Heart right ventricle (tissue), 16 donors: ENCODE data around the gene HSFX1. TPM values are rescaled to one million over a fixed set of nuclear protein-coding genes. Genes with fewer than 3 reads are reported as not detected.
"Not testable (repeated sequence)": the region's sequence is repeated elsewhere in the genome, so short reads cannot be mapped to it uniquely, and the experiment has no call there.

Source experiments
- ATAC-seq, 8 donors: fragments of 200-7000 bp; cut with Tn5 transposase; one replicate each; pipeline ENCODE4 v1.9.1; 2020; ENCODE audit warnings: mild to moderate bottlenecking in 8 of 8, moderate library complexity in 8 of 8, moderate number of reproducible peaks in 1 of 8
- DNase-seq, 2 donors: peaks; one replicate each; pipeline ENCODE4 v3.0.0-alpha.2; 2020
- H3K27ac ChIP-seq, 10 donors: fragments of 200-600 bp; sonication (generic) in 2 of 10; one replicate each; pipeline versions ENCODE4 v1.5.0 to v1.8.0; 2020 to 2022; ENCODE audit warnings: mild to moderate bottlenecking in 3 of 10
- H3K27me3 ChIP-seq, 7 donors: fragments of 200-600 bp; one replicate each; pipeline ENCODE4 v1.8.0; 2021 to 2022; ENCODE audit warnings: mild to moderate bottlenecking in 2 of 7
- H3K36me3 ChIP-seq, 9 donors: fragments of 200-600 bp; sonication (generic) in 1 of 9; one replicate each; pipeline versions ENCODE4 v1.5.0 to v1.8.0; 2020 to 2022; ENCODE audit warnings: mild to moderate bottlenecking in 2 of 9
- H3K4me1 ChIP-seq, 9 donors: fragments of 200-600 bp; sonication (generic) in 1 of 9; one replicate each; pipeline versions ENCODE4 v1.5.0 to v1.8.0; 2020 to 2022; ENCODE audit warnings: mild to moderate bottlenecking in 4 of 9
- H3K4me3 ChIP-seq, 10 donors: fragments of 200-600 bp; sonication (generic) in 2 of 10; one replicate each; pipeline versions ENCODE4 v1.5.0 to v1.8.0; 2020 to 2022; ENCODE audit warnings: mild to moderate bottlenecking in 7 of 10, moderate library complexity in 2 of 10
- H3K9me3 ChIP-seq, 11 donors: fragments of 200-600 bp in 10 of 11; sonication (generic) in 2 of 11; one replicate each; pipeline versions ENCODE4 v1.5.0 to v1.8.0; 2013 to 2022; ENCODE audit warnings: mild to moderate bottlenecking in 2 of 11, control low read depth in 1 of 11, moderate library complexity in 1 of 11
- WGBS, 2 donors: extraction: QIAGEN DNeasy Blood & Tissue Kit; methylation state at CpG; one replicate each; pipeline ENCODE4 v1.1.7; 2013; ENCODE audit warnings: inconsistent platforms in 1 of 2; 5-methylcytosine and 5-hydroxymethylcytosine counted together
- intact Hi-C, 10 donors: fragments of 100-400 bp; cut with DNase I; formaldehyde crosslinking; loops; one replicate each; pipeline versions ENCODE4 v1.11.1 to v1.14.2; 2022
- long read RNA-seq, 3 donors: library from polyadenylated mRNA; unstranded; transcript quantifications; one replicate each; pipeline ENCODE4 v2.0.0, GENCODE V29; 2020 to 2021
- polyA plus RNA-seq, 2 donors: library from polyadenylated mRNA; stranded (reverse); fragments of 200-250 nt; gene quantifications; one replicate each; pipeline ENCODE4 v1.2.3, GENCODE V29; 2013
- total RNA-seq, 10 donors: library from RNA; stranded (reverse); fragmentation: NEBNext Ultra II Directional in 3 of 10; extraction: Animal tissue kit (Norgen Biotek cat#: 25700) in 3 of 10; gene quantifications; one replicate each; pipeline versions ENCODE4 v1.2.1 to v1.2.4, GENCODE V29; 2021 to 2023
- TF ChIP-seq, protein P1 (sequence below), 9 donors: fragments of 200-600 bp; sonication (generic) in 2 of 9; IDR thresholded peaks; one replicate each; pipeline versions ENCODE4 v1.5.0 to v1.8.0; 2021 to 2022; ENCODE audit warnings: antibody characterized with exemption in 9 of 9, mild to moderate bottlenecking in 5 of 9, moderate library complexity in 1 of 9
- donor health status: Arrhythmogenic right ventricular cardiomyopathy.
- donor health status: ischemic (EF 13 %, LVEDD 7.1; RV severe dilation, severe dysfunction).
- donor health status: healthy with polysubstance abuse.
- donor health status: DM: no; HTN: yes; CAD: no.
- donor health status: DM: no; HTN: no; CAD: no.
- donor health status: ischemic (EF 25% LVEDD 6.9; RV normal size, moderate dysfunction).
- donor health status: ischemic (EF 25% LVEDD 5.7; RV mildly dilated, moderate dysfunction).
- donor health status: healthy.
- donor health status: DM: yes; HTN: yes; CAD: no.
- donor health status: Ischemic cardiomyopathy.
- donor health status: ischemic (EF 35%, LVEDD 5.7; RV mildly dilated, moderate dysfunction).
- donor health status: nonischemic (EF 11% LVEDD 7.7; RV severe dilation, severe dysfunction).
- donor health status: DM: yes; HTN: yes; CAD: no.
- donor health status: PGD.
- donor health status: ischemic (EF 29% LVEDD 5.4; RV normal size, mild dysfunction).
- donor health status: nonischemic (EF 23%, LVEDD 6.1; RV moderate dilation, normal function).

Gene HSFX1
- total RNA-seq (1 to 10 TPM in 9 of 10 donors, under 1 TPM in 1; 0.51 to 3.3 (median 2.6) TPM), polyA plus RNA-seq (under 1 TPM; 0.58 to 0.66 TPM)
- long read RNA-seq, donor 1: 0 reads
- long read RNA-seq, donor 2: 0 reads
- long read RNA-seq, donor 3, partial matches to known transcripts: 0 of 5 reads
- long read RNA-seq, donor 3, other reads (novel, unspliced or antisense): 3 of 5 reads

DNA sequence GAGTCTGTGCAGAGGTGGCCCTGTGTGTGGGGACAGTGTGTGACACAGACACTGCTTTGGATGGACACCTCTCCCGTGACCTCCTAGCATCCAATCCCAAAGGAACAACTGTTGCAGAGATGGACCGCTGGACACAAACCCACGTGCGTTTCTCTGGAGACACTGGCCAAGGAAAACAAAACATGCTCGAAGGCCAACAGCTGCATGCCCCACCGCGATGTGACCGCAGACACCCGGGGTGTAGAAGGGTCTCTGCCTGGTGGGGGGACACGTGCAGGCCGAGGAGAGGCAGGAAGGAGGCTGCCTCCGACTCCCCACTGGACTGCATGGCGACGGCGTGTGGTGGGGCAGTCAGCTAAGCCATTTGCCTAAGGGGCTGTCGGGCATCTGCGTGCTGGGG lies at the start of gene HSFX1:
TSS of gene HSFX1 (plus strand) at position 301 of the 400 bp plus-strand sequence. CDS start 614 bp downstream, outside the sequence.
- H3K27me3 ChIP-seq, H3K27ac ChIP-seq, intact Hi-C loops, DNase-seq, H3K4me1 ChIP-seq, H3K4me3 ChIP-seq, H3K9me3 ChIP-seq, H3K36me3 ChIP-seq, ATAC-seq: not testable (repeated sequence)
- no CpG with 5 or more reads among the region's 17 CpGs for WGBS, 2 donors

DNA sequence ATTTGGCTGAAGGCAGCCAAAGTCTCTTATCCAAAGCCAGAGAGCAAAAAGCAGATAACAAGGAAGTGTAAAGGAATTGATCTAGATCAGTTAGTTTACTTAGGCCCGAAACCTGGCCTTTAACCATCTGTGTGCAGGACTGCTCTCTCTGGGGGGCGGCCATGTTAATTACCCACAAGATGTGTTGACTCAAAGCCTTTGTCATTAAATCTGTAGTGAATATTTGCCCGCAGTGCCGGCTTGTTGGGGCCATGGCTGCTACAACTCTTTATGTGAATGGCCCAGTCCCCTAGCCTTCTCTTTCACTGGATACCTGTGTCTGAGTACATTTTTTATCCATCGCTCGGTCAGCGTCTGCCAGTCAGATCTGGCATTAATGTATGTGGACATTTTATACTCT lies 46.6 kb upstream of the HSFX1 start:
- H3K36me3 ChIP-seq, H3K4me1 ChIP-seq, intact Hi-C loops, H3K27ac ChIP-seq, H3K9me3 ChIP-seq, DNase-seq, H3K4me3 ChIP-seq, H3K27me3 ChIP-seq, ATAC-seq: not testable (repeated sequence)
- 77% methylated on average over 3 of the region's 7 CpGs; no CpG with 5 or more reads in 1 of the 2 donors for WGBS, 2 donors

DNA sequence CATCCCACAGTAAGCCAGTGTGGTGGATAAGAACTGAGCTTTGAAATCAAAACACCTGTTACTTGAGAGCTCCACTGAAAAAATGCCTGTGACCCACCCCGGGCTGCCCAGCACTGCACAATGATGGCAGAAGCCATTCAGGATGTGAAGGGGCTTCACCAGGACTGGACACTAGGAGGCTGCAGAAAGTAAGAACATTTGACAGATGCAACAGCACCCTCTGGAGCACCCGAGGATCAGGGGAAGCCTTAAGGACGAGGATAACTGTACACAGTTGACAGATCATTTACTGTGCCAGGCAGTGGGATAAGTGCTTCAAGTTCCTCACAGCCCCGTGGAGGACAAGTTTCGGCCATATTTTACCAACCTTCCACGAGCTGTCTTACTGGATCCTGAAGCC lies 31.6 kb upstream of the HSFX1 start:
- intact Hi-C loops, DNase-seq: not testable (repeated sequence)
- peak in 1 of 8 donors; percentile 53 for ATAC-seq

GRCh38 chrX:149746390-149747007 lies 27.4 kb upstream of the HSFX1 start:
- intact Hi-C loops, H3K4me1 ChIP-seq, H3K27me3 ChIP-seq, DNase-seq, H3K36me3 ChIP-seq, H3K4me3 ChIP-seq, H3K9me3 ChIP-seq, H3K27ac ChIP-seq: not testable (repeated sequence)
- 70 to 84% methylated on average over 2 of the region's 6 CpGs for WGBS, 2 donors
- peak in 3 of 8 donors; percentile 26 to 64 (median 59) for ATAC-seq

More for the DNA sequence above, 31.6 kb upstream of the HSFX1 start:
- not testable (repeated sequence) for H3K9me3 ChIP-seq, H3K36me3 ChIP-seq, H3K4me1 ChIP-seq, H3K27me3 ChIP-seq, H3K27ac ChIP-seq, H3K4me3 ChIP-seq
- WGBS, 2 donors: 17% methylated on average over 1 of the region's 6 CpGs; no CpG with 5 or more reads in 1 of the 2 donors

DNA sequence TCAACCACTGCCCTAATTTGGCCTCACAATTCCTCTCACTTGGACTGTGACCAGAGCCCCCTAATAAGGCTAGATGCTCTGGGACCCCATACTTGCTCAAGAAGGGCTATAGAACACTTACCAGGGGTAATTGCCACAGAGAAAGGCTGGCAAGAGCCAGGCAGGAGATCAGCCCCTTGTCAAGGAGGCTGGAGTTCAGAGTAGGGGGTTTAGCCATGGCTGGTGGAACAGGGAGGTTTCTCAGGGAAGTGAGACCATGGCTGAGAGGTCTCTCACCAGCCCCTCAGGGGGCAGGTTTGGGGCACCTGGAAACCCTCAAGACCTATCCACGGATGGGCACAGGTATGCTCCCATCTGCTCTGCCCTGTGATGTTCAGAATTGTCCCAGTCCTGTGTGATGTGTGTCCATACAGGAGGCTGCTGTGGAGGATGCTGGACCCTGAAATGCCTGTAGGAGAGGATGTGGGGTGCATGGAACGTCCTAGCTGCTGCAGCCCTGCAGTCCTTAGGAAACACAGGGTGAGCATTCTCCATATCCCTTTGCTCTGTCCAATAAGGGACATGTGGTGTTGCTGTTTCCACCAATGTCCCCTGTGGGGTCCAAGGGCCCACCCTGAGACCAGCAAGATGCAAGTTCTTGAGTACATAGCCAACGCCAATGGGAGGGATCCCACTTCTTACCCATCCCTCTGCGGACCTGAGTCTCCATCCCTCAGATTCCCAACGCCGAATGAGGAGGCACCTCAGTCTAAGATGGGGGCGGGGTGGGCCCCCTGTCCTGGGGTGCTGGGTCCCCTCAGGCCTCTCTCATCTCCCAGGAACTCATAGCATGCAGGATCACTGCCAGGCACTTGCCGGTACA lies 16.4 kb upstream of the HSFX1 start:
- 85 to 94% methylated on average over 4 to 8 of the region's 8 CpGs for WGBS, 2 donors
- no peaks in the 10 kb centered on the region for H3K4me1 ChIP-seq
- no peaks in the 10 kb centered on the region for H3K36me3 ChIP-seq
- DNase-seq: no peak
- H3K27me3 ChIP-seq: peaks cover 0 to 4% (median 0%) of the 10 kb centered on the region in 7 donors
- ATAC-seq: no peak
- TF ChIP-seq, protein P1, sequence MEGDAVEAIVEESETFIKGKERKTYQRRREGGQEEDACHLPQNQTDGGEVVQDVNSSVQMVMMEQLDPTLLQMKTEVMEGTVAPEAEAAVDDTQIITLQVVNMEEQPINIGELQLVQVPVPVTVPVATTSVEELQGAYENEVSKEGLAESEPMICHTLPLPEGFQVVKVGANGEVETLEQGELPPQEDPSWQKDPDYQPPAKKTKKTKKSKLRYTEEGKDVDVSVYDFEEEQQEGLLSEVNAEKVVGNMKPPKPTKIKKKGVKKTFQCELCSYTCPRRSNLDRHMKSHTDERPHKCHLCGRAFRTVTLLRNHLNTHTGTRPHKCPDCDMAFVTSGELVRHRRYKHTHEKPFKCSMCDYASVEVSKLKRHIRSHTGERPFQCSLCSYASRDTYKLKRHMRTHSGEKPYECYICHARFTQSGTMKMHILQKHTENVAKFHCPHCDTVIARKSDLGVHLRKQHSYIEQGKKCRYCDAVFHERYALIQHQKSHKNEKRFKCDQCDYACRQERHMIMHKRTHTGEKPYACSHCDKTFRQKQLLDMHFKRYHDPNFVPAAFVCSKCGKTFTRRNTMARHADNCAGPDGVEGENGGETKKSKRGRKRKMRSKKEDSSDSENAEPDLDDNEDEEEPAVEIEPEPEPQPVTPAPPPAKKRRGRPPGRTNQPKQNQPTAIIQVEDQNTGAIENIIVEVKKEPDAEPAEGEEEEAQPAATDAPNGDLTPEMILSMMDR (IDR thresholded peaks at IDR 0.05): no peak
- no peak overlapping the region for H3K27ac ChIP-seq
- intact Hi-C loops: no loop called here
- H3K4me3 ChIP-seq: no peak overlapping the region
- no peaks in the 10 kb centered on the region for H3K9me3 ChIP-seq

DNA sequence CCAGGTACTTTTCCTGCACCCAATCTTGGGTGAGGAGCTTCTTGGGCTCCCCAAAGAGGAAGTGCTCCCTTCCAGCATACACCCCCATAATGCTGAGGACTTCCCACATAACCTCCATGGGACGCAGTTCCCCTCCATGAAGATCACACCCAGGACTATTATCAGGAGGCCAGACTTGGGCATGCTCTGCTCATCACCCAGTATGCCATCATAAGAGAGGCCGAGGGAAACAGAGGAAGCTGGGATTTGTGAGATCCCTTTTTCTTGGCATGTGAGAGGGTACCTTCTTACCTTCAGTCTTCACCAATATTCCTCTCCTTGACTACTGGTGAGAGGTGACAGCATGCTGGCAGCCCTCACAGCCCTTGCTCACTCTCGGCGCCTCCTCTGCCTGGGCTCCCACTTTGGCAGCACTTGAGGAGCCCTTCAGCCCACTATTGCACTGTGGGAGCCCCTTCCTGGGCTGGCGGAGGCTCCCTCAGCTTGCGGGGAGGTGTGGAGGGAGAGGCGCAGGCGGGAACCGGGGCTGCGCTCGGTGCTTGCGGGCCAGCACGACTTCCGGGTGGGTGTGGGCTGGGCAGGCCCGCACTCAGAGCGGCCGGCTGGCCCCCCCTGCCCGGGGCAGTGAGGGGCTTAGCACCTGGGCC lies 15.7 kb upstream of the HSFX1 start:
- 94 to 96% methylated on average over 13 to 18 of the region's 18 CpGs for WGBS, 2 donors
- Histone ChIP-seq H3K4me1 (no peaks in the 10 kb centered on the region), H3K36me3 (no peaks in the 10 kb centered on the region), H3K27me3 (peaks cover 0 to 4% (median 0%) of the 10 kb centered on the region in 7 donors), H3K9me3 (no peaks in the 10 kb centered on the region), H3K27ac (no peak overlapping the region), H3K4me3 (no peak overlapping the region)
- TF ChIP-seq, protein P1 (IDR thresholded peaks at IDR 0.05): no peak
- intact Hi-C loops: no loop called here
- no peak for DNase-seq
- no peak for ATAC-seq

DNA sequence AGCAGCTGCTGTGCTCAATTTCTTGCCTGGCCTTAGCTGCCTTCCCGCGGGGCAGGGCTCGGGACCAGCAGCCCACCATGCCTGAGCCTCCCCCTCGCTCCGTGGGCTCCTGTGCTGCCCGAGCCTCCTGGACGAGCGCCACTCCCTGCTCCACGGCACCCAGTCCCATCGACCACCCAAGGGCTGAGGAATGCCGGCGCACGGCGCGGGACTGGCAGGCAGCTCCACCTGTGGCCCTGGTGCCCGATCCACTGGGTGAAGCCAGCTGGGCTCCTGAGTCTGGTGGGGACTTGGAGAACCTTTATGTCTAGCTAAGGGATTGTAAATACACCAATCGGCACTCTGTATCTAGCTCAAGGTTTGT lies 15.2 kb upstream of the HSFX1 start:
- H3K4me1 ChIP-seq, H3K9me3 ChIP-seq, H3K4me3 ChIP-seq, H3K27ac ChIP-seq, intact Hi-C loops, ATAC-seq, H3K36me3 ChIP-seq, DNase-seq, H3K27me3 ChIP-seq: not testable (repeated sequence)
- WGBS, 2 donors: 89 to 93% methylated on average over 13 to 16 of the region's 17 CpGs
